ENCODE measurements around the gene STXBP5L.
"Not testable (repeated sequence)": the region's sequence is repeated elsewhere in the genome, so short reads cannot be mapped to it uniquely, and the experiment has no call there.

The STXBP5L gene

DNA sequence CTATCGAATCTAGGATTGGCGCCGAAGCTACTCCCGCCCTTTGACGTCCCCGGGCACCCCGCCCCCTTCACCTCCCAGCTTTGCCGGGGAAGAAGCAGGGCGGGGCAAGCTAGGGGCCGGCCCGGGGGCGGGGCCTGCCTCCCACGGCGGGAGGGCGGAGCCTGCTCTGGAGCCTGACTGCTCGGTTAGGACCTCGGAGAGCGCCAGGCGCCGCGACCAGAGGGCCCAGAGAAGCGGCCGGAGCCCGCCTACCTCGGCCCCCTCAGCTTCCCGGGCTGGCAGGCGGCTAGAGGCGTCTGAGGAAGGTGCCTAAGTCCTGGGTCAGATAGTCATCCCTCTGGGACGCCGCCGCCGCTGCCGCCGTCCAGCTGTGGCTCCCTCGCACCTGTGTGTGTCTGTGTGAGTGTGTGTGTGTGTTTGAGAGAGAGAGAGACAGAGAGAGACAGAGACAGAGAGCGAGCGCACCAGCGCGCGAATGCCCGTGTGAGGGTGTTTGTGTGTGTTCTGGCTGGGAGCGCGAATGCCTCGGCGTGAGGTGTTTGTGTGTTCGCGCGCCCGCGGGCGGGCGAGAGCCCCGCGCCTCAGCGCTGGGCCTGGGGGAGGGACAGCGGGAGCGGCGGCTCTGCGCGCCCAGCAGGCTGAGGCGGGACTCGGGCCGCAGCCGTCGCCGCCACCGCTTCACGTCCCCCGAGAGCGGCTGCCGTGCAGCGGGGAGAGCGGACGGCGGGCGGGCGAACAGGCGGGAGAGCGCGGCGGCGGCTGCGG, at the start of gene STXBP5L:
Gene STXBP5L, plus strand, starts transcription at position 176 of the 765 bp plus-strand sequence. CDS start 1,374 bp downstream, outside the sequence.
- DNase-seq, result peak; percentile 73

DNA sequence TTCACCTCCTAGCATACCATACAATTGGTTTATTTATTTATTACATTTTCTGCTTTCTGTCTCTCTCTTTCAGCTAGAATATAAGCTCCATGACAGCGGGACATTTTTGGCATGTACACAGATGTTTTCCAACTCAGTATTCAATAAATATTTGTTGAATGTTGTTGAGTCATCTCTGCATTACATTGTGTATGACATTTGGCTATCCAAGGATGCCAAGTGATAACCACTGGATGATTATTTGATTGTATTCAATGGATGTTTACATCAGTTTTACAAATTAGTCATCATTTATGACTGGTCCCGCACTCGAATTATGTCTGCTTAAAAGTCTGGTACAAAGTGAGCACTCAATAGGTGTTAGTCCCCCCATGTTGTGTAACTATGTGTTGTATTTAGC, 49.5 kb upstream of the STXBP5L start:
- no peak for DNase-seq

DNA sequence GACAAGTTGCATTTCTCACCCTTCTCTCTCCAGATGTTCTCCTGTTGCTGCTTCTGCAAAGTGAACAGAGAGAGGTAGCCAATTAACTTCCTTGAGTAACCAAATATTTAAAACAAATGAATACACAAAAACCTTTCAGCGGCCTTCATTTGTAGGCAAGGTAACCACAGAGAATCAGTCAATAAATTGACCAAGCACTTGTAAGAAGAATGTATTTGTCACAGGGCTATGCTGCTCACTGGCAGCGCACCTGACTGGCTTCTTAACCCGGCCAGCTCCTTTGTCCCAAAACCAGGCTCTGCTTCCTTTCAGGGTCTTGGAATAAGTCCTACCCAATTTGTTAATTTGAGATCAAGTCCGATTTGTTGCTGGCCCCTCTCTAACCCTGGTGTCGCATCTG, 43.5 kb upstream of the STXBP5L start:
- no peak for DNase-seq

DNA sequence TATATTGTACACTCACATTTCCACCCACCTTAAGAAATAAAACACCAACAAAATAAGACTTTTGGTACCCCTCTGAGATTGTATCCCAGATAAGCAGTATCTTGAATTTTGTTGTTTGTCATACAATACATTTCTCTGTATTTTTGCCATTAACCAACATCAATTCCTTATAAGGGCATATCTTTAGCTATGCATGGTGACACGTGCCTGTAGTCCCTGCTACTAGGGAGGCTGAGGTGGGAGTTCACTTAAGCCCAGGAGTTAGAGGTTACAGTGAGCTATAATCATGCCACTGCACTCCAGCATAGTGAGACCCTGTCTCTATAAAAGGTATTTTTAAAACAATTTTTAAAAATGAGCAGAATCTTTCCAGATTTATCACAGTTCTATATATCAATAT, 32.5 kb upstream of the STXBP5L start:
- DNase-seq, result no peak

DNA sequence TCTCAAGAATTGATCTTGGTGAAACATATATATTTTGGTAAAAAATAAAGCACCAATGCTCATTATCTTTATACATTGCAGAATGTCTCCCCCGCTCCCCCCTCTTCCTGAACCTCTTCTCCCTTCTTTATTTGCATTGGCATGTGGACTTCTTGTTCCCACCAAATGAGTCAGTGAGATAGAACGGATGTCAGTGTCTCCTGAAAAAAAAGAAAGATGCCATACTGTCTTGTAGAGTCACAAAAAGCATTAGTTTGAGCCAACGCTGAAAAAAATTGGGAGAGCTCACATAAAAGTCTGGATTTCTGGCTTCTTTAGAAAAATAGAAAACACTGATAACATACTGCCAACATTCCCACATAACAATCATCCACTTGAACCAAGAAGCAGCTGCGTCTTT, 32.0 kb upstream of the STXBP5L start:
- DNase-seq, result no peak

DNA sequence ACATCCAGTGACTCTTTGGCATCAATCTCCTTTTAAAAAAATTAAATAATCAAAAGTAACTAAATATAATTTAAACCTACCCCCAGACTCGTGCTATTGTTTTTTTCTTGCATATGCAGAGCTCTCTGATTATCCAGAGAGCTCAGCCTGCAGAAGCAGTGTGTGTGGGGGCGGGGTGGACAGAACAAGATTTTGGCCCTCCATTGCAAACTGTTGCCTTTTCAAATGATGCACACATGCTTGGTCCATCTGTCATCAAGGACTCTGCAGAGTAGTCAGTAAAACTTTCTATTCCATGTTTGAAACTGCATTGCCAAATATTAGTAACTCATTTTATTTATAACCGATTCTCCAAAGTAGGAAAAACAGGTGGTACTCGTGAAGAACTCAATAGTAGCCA, 28.6 kb upstream of the STXBP5L start:
- no peak for DNase-seq

DNA sequence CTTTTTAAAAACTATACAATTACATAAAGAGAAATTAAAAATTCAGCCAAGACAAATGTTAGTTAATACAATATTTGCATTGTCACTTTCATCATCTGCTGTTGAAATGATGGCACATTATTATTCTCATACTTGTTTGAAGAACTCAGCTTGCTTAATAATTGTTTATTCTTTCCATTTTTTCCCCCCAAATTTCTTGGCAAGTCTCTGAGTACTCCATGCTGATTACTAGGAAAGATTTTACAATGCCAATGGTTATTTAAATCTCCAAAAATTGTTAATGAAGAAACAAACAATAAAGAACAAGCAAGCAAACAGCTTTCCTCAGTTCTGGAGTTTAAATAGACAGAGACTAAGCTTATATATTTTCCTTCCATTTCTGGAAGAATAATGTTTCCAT, 15.1 kb upstream of the STXBP5L start:
- no peak for DNase-seq

DNA sequence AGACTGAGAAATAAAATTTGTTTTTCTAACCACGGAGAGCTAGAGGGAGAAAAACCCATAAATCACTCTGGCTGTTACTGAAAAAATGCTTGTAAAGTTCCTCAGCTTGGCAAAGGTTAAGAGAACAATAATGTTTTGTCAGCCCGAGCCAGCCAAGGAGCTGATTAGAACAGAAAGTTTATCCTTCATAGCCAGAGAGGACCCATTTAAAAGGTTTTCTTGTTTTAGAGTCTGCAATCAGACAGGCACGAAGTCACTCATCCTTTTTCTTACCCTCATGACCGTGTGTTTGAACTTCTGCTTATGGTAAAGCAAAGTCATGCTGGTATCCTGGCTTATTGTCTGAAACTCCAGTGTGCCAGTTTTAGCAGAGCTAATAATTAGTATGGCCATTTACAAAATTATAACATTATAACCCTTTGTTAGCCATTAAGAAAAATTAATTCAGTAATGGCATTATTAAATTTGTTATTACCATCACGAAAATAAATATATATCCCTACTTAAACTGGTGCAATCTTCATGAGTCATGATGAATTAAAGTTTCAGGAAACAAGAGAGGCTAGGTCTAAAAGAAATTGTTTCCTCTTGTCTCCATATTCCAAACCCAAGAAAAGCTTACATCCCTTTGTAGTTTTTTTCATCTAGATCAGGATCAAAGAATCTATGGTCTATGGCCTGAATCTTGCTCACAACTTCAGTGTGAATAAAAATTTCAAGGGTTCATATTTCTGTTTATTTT, 13.5 kb upstream of the STXBP5L start:
- no peak for DNase-seq

DNA sequence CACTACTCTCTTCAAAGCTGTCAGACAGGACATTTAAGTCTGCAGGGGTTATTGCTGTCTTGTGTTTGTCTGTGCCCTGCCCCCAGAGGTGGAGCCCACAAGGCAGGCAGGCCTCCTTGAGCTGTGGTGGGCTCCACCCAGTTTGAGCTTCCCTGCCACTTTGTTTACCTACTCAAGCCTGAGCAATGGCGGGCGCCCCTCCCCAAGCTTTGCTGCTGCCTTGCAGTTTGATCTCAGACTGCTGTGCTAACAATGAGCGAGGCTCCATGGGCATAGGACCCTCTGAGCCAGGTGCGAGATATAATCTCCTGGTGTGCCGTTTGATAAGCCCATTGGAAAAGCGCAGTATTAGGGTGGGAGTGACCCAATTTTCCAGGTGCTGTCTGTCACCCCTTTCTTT, 6.3 kb upstream of the STXBP5L start:
- not testable (repeated sequence) for DNase-seq

DNA sequence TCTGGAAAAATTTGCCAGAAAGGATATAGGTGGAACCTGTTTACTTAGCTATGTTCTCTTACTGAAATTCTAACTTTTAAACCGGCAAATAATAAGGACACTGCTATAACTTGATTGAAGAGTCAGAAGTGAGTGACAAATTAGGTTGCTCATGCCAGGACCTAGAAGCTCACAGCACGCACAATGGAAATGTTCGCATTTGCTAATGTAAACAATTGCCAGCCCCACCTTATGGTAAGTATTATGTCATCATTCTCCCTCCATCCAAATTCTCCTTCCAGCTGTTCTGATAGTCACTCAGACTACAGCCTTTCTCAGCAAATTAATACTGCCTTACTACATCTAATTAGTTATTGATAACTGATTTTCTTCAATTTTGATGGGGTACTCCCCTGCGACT, 4.8 kb upstream of the STXBP5L start:
- no peak for DNase-seq

DNA sequence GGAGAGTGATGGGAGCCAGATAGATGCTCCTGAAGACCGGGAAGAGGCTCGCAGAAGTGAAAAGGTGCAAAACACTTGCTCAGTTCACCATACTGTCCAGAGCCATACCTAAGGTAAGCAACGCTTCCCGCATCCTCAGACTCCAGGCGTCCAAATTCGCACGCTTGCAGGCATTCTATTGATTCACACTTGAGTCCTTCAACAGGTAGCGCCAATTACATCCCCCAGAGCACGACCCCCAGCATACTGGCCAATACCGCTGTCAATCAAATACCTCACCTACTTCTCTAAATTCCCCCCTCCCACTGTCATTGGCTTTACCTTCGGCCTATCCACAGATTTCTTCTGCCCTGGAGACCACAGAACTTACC, 361 bp upstream of the STXBP5L start:
- no peak for DNase-seq

DNA sequence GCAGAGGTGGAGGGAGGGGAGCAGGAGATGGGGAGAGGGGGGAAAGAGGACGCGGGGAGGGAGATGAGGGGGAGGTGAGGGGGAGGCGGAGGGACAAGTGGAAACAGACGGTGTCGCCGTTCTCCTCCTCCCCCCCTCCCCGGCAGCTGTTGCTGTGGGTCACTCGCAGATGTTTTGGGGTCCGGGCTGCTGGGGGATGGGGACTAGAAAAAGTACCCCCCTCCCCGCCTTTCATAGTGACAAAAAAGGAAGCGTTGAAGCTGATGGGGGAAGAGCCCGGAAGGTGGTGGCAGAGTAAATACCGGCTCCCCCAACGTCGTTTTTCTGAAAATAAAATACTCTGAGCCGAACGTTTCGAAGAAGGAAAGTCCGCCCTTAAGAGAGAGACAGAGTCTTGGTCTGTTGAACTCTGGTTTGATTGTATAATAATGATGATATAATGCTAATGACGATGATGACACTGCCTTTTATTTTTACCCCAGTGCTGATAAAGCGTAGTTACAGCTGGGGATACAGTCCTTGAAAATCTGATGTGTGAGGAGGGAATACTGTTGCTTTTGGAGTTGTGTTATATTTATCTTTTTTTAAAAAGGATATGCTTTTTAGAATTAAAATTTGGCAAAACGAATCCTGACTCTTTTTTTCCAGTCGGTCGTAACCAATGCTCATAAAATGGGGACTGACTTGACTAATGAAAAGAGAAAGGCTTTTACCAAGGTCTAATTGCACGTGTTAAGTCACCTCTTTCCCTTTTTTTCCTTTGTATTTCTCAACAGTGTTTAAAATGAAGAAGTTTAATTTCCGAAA, 993 bp downstream of the STXBP5L start:
- DNase-seq, result no peak

DNA sequence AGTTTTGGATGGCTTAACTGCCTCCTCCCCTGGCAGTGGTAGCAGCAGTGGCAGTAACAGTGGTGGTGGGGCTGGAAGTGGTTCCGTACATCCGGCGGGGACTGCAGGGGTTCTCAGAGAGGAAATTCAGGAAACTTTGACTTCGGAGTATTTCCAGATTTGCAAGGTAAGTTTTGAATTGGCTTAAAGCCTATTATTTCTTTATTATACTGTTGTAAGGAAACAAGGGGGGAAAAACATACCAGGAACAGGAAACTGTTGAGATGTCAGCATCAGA, 1.5 kb downstream of the STXBP5L start:
- no peak for DNase-seq

DNA sequence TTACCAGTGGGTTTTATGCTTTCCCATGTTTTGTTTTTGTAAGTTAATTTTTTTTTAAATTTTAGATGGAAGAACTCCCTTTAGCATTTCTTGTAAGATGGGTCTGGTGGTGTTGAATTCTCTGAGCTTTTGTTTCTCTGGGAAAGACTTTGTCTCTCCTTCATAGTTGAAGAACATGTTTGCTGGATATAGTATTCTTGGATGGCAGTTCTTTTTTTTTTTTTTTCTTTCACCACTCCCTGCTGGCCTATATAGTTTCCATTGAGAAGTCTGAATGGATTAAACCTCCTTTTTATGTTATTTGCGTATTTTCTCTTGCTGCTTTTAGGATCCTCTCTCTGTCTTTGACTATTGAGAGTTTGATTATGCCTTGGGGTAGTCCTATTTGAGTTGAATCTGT, 18.1 kb downstream of the STXBP5L start:
- no peak for DNase-seq

DNA sequence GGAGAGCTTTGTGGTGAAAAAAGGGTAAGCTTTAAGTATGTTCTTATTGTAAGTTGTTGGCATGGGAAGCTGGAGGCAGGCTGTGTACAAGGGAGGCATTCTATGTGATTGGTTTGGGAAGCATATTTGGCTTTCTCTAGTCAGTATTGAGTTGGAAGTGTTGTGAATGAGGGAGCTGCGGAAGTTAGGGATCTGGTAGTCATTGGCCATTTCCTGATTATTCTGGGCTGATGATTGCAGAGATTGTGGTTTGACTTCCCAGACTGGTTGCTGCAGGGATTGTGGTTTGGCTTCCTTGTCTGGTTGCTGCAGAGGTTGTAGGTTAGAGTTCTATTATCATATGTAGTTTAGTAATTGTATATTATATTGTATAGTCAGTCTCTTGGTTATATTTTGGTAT, 21.0 kb downstream of the STXBP5L start:
- DNase-seq, result no peak

DNA sequence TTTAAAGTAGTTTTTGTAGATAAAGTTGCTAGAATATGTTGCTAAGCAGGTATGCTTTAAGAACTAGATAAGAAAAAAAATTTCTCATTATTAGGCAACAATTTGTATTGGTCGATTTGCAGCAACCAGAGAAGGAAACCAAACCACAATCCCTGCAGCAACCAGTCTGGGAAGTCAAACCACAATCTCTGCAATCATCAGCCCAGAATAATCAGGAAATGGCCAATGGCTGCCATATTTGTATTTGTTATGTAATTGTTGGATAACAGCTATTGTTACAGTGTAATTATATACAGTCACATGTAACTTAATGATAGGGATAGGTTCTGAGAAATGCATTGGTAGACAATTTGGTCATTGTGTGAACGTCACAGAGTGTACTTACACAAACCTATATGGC, 23.6 kb downstream of the STXBP5L start:
- DNase-seq, result no peak

DNA sequence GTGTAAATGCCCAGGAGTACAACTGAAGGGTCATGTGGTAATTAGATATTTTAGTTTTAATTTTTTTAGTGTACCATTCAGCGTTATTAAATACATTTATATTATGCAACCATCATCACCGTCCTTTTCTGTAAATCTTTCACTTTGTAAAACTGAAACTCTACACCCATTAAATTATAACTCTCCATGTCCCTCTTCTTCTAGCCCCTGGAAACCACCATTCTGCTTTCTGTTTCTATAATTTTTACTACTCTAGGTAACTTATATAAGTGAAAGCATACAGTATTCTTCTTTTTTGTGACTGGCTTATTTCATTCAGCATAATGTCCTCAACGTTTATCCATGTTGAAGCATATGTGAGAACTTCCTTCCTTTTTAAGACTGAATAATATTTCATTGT, 48.1 kb downstream of the STXBP5L start:
- DNase-seq, result no peak

DNA sequence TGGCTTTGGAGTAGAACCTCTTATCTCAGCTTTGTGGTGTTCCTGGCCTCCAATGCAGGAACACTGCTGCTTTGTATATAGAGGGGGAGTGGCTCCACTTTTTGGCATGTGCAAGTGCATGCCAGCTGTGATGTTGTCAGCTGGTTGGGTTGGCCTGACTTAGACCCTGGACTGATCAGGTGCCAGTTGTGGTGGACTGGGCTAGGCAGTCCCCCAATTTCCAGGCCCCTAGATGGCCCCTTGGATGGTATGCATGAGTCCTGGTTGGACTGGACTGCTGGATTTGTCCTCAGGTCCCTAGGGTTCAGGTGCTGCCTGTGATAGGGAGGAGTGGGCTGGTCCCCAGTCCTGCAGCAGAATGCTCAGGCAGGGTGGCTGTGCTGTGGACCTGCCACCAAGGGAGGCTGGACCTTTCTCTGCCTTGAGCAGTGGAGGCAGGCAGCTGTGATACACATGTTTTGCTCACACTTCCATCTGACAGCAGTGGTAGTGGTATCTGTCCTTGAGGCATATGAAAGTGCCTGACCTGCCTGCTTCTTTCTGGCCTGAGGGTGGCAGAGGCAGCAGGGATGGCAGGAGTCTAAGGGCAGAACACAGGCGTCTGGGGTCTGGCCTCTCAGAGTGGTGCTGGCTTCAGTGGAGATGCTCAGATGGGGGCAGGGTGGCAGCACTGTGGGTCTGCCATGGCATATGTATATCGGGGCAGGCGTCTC, 74.8 kb downstream of the STXBP5L start:
- DNase-seq, result no peak

DNA sequence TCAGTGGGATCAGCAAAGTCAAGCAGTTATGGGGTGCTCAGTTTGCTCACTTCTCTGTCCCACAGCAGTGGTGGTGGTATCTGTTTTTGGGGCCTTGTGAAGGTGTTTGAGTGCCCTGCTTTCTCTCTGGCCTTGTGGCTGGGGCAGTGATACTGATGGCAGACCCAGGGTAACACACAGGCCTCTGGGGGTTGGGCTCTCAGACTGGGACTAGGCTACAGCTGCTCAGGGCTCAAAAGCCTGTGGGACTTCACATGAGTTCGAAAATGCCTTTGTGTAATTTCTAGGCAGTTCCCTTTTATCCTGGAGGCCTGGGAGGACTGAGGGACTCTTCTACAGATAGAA, 75.3 kb downstream of the STXBP5L start:
- DNase-seq, result no peak

DNA sequence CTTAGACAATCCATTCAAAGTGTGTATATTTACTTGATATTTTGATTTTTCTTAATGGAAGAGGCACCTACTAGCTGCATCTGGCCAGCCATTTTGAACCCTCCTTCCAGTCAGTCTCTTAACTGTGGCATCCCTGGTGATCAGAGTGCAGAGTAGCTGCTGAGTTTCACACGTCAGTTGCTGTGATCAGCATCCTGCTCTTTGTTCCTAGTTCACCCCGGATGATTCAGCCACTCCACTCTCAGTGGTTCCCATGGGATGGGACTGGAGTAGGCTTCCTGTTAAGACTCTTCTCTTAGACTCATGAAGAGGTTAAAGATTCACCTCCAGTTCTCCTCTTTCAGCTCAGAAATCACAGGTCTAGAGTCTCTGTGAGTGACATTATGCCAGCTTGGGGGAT, 75.8 kb downstream of the STXBP5L start:
- no peak for DNase-seq

DNA sequence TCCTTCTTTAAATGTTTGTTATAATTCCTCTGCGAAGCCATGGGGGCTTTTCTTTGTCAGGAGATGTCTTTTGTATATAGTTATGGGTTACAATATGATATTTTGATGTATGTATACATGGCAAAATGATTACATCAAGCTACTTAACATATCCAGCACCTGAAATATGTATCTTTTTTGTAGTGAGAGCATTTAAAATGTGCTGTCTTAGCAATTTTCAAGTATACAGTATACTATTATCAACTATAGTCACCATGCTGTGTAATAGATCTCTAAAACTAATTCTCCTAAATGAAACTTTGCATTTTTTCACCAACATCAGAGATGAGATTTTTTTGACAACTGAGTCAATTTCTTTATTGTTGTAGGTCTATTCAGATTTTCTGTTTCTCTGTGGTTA, 77.2 kb downstream of the STXBP5L start:
- DNase-seq, result no peak

DNA sequence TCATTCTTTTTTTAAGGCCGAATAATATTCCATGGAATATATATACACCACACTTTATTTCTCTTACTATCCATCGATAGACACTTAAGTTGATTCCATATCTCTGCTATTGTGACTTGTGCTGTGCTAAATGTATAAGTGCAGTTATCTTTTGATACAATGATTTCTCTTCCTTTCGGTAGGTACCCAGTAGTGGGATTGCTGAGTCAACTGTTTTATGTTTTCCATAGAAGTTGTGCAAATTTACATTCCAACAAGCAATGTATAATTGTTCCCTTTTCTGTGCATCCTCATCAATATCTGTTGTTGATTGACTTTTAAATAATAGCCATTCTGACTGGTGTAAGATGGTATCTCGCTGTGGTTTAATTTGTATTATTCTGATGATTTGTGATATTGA, 81.0 kb downstream of the STXBP5L start:
- DNase-seq, result no peak

DNA sequence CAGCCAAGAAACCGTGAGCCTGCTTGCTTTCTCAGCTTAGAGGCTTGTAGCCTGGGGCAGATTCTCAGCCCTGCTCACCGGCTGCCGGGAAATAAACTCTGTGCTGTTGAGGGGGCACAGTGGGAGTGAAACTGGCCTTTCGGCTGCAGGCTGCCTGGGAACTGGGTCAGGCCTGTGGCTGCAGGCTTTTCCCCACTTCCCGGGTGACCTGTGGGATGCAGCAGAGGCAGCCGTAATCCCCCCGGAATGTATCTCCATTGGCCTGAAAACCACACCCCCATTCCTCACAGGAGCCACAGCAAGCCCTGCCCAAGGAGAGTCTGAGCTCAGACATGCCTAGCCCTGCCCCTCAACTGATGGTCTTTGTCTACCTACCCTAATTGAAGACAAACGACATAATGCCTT, 110.9 kb downstream of the STXBP5L start:
- DNase-seq, result no peak

DNA sequence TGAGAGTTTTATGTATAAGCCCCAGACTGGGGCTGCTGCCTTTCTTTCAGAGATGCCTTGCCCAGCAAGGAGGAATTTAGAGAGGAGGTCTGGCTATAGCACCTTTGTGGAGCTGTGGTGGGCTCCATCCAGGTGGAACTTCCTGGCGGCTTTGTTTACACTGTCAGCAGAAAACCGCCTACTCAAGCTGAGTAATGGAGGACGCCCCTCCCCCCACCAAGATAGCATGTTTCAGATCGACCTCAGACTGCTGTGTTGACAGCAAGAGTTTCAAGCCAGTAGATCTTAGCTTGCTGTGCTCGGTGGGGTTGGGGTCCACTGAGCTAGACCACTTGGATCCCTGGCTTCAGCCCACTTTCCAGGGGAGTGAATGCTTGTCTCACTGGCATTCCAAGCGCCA, 155.6 kb downstream of the STXBP5L start:
- no peak for DNase-seq
